GM21423 (cell line): Measurements from ENCODE around the gene LNPK.
"Not testable (repeated sequence)": the region's sequence is repeated elsewhere in the genome, so short reads cannot be mapped to it uniquely, and the experiment has no call there.

Experiments
- ATAC-seq: cut with Tn5 transposase; IDR thresholded peaks from one replicate; pipeline ENCODE4 v1.9.1; 2021; ENCODE audit warnings: mild to moderate bottlenecking, moderate library complexity; ENCODE audit not compliant: unreplicated experiment

The LNPK gene

GRCh38 chr2:175976391-175977157, 25.5 kb downstream of the LNPK start:
- no peak for ATAC-seq

DNA sequence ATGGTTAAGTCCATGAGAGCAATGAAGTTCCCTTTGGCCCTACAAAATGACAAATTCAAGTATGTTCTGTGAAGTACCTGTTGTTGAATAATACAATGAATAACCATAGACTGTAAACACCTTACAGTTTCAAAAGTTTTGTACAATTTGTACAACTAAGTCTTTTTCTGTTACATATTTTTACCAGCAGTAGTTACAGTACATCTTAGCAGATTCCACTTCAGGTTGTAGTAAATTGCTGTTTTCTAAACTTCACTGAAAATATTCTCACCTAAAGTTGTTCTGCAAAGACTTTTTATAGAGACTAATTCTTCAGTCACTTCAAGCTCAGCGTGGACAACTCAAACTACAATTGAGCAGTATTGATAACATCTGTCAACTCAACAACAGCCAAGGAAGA, 28.7 kb downstream of the LNPK start:
- no peak for ATAC-seq

DNA sequence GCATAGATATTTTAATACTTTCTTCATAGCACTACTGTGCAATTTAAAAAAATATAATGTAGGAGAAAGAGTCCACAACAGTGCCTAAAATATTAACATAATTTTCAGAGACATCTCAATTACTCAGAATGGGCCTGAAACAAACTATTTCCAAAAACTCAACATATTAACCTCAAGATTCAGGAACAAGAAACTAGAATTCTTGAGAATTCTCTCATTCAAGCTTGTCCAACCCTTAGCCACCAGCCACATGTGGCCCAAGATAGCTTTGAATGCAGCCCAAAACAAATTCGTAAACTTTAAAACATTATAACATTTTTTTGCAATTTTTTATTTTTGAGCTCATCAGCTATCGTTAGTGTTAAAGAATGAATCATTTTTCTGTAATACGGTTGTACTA, 35.2 kb downstream of the LNPK start:
- ATAC-seq: no peak

DNA sequence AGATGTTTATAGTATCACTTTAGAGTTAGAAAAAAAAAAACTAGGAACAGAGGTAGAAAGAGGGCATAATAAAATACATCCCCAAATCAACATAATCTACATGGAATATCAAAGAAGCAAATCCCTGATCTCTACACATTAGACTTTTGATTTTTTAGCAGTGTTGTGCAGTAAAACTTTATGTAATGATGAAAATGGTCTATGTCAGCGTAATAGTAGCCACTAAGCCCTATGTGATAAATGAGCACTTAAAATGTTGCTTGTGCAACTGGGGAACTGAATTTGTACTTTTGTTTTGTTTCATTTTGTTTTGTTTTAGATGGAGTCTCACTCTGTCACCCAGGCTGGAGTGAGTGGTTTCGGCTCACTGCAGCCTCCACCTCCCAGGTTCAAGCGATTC, 36.3 kb downstream of the LNPK start:
- ATAC-seq: no peak

DNA sequence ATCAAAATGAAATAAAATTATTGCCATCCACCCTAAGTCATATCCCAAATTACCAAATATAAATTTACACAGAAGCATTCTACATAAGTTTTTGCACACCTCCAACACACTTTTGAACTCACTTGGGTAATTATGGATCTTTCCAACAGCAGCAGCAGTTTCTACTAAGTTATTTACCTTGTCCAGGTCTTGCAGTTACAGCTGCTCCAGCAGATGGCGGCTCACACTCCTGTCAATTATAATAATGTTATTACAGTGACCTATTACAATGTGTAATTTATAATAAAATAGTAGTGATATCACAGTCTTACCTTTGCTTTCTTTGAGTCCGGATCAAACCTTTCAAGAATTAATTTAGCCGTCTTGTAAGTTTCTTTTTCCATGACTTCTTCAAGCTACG, 37.9 kb downstream of the LNPK start:
- no peak for ATAC-seq

- ATAC-seq: not testable (repeated sequence)
Measured at GRCh38 chr2:175963171-175963570, 38.9 kb downstream of the LNPK start.

DNA sequence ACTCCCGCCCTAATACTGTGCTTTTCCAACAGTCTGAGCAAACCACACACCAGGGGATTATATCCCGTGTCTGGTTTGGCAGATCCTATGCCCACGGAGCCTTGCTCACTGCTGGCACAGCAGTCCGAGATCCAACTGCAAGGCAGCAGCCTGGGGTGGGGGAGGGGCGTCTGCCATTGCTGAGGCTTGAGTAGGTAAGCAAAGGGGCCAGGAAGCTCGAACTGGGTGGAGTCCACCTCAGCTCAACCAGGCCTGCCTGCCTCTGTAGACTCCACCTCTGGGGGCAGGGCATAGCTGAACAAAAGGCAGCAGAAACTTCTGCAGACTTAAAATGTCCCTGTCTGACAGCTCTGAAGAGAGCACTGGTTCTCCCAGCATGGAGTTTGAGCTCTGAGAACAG, 44.2 kb downstream of the LNPK start:
- ATAC-seq: no peak

- ATAC-seq: no peak
Measured at GRCh38 chr2:175955136-175955535, 46.9 kb downstream of the LNPK start.

GRCh38 chr2:175950512-175950911, 51.6 kb downstream of the LNPK start:
- ATAC-seq: no peak

GRCh38 chr2:175948191-175948590, 53.9 kb downstream of the LNPK start:
- ATAC-seq: no peak

DNA sequence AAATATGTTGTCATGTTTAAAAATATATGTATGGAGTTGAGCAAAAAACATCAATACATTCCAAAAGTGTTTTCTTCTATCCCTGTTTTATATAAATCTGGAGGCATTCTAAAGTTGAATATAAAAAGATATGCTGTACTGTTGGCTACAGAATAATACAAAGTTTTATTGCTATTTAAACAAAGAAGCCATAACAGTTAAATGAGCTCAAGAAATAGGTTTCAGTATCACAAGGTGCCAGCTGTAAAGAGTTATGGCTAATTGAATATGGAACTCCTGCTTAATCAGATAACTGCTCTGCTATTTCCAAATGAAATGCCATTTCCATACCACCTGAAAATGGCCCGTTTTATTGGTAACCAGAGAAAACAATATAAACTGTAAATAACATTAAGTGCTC, 55.0 kb downstream of the LNPK start:
- no peak for ATAC-seq

- no peak for ATAC-seq
Measured at GRCh38 chr2:175941699-175942098, 60.4 kb downstream of the LNPK start.

DNA sequence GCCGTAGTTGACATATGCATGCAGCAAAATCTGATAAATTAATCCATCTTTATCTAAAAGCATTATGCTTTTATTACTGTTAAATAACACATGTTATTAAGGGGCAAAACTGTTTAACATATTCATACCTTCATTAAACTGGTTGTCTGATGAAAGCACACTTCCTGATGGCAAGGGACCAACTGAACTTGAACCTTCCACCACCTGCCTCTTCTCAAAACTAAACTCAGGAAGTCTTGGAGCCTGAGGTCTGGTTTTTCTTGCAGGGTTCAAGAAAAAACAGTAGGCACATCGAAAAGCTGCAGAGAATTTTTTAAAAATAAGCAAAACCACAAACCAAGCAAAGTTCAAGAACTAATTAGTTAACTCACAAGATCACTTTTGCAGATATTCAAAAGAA, 64.9 kb downstream of the LNPK start:
- ATAC-seq: no peak

DNA sequence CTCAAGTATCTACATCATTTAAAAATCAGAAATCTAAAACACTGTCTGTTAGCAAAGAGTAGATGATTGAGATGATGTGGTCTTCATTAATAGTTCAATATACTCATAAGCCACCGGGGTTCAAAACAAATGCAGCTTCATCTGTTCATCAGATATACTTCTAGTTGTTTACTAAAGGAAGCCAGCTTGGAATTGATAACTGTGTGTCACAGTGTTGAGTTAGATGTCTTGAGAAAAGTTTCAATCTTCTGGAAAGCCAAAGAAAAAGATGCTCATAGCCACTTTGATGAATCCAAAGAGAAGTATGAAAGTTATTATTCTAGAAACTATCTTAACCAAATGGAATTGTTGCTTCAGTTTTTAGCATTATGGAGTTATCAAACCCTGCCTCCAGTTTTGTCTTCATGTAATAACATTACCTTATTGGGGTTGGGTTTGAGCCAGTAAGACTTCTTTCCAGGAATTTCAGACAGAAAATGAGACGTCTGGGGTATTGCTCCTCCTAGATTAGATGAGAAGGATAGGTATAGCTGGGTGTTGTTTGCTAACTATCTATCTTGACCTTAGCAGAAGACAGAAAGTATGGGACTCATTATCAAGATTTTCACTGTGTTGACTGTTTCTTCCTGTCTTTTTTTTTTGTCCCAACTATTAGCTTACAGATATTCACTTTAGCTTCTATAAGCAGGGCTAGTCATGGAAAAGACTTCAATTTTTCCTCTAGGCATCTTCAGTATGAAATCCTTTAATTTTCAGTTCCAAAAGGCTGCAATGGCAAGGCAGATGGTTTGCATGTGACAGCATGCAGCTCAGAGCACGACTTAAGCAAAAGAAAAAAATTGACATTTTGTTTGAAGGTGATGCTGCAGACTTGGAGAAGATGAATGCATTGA, 66.5 kb downstream of the LNPK start:
- ATAC-seq: no peak

GRCh38 chr2:175932675-175933074, 69.4 kb downstream of the LNPK start:
- no peak for ATAC-seq

DNA sequence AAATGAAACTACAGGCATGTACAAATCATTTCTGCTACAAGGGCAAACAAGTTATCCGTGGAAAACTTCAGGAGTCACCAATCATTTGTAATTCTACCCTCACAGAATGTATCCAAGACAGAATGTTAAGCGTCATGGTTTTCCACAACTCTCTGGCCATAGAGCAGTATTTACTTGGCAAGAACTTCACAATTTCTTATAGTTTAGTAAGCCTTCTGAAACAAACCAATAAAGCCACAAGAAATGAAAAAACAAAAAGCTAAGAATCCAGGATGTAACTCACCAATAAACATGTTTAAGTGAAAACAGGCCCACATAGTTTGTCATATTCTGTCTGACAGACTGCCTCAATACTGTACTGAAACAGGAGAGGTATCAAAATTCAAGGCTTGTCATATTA, 70.3 kb downstream of the LNPK start:
- ATAC-seq: no peak

- ATAC-seq: no peak
Measured at GRCh38 chr2:175930504-175930903, 71.6 kb downstream of the LNPK start.

GRCh38 chr2:175929850-175930249, 72.2 kb downstream of the LNPK start:
- ATAC-seq: no peak

DNA sequence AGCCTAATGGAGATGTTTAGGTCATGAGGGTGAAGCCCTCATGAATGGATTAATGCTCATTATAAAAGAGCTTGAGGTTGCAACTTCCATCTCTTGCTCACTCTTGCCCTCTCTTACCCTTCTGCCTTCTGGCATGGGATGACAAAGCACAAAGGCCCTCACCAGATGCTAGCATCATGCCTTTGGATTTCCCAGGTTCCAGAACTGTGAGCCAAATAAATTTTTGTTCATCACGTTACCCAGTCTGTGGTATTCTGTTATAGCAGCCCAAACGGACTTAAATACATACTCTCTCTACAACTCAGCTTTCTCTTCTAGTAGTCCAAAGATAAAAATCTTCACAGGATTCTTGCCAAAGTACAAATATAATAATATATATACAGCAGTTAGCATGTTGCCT, 75.8 kb downstream of the LNPK start:
- no peak for ATAC-seq

- no peak for ATAC-seq
Measured at GRCh38 chr2:175922160-175922559, 79.9 kb downstream of the LNPK start.

DNA sequence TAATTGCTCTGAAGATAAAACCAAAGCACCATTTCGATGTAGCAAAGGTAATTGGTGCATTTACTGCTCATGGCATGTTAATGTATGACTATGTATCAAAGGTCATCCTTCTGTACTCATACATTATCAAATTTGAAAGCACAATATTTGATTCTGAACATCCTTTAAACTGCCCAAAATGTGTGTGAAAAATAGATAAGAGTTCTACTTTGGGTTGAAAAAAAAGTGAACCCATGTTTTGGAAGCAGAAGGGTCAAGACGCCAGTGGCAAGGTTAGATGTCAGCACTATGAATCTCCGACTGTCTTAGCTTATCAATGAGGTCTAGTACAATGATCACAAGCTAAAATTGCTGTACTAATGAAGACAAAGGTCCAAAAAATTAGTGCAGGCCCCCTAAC, 83.1 kb downstream of the LNPK start:
- ATAC-seq: no peak

- ATAC-seq: no peak
Measured at GRCh38 chr2:175914846-175915245, 87.2 kb downstream of the LNPK start.
